ENCODE data around the gene DAPK2. TPM values are rescaled to one million over a fixed set of nuclear protein-coding genes. Genes with fewer than 3 reads are reported as not detected.

Gene DAPK2
- total and polyA plus RNA-seq, 2 of the 4 experiments (the other 2 are of a cell fraction), result 0.34 to 0.36 TPM

- H3K27me3 ChIP-seq (ENCODE audit: control insufficient read depth, insufficient read depth, low read length), result no peaks in the 10 kb centered on the region
- in situ Hi-C loops (cut with MboI; ENCODE audit: low sequenced_read_pairs), result no loop called here
- no peak overlapping the region for H2BK120ac ChIP-seq (ENCODE audit: low read depth, low read length)
- no peak overlapping the region for H3K14ac ChIP-seq (replicated peaks; ENCODE audit: low read depth, low read length)
- CTCF ChIA-PET, result interaction anchor here (0.6 to 1.6 kb wide), 7 partner anchors 9 to 265 kb away, joined by 3 to 5 read pairs (median 3); no protein-coding TSS in a partner anchor
- H3K4me2 ChIP-seq (ENCODE audit: low read depth, low read length), result no peak overlapping the region
- no peak overlapping the region for H2BK5ac ChIP-seq (ENCODE audit: low read depth, low read length, poor library complexity, severe bottlenecking)
- no peak overlapping the region for H2BK15ac ChIP-seq (ENCODE audit: low read depth, low read length)
- intact Hi-C loops (cut with micrococcal nuclease), result no loop called here
- no peaks in the 10 kb centered on the region for H4K20me1 ChIP-seq (ENCODE audit: insufficient read depth, low read length)
- H3K18ac ChIP-seq (ENCODE audit: low read depth, low read length), result no peak overlapping the region
- H3K9ac ChIP-seq (ENCODE audit: low read depth, low read length), result no peak overlapping the region
- no peak overlapping the region for H3K56ac ChIP-seq (ENCODE audit: extremely low read depth, insufficient read depth, low read length)
- BruUV-seq (replicated peaks), result no TSS peak
- no peak overlapping the region for H3K27ac ChIP-seq (ENCODE audit: insufficient read depth, low read length)
- no peak overlapping the region for H3K4ac ChIP-seq (ENCODE audit: low read depth, low read length)
- WGBS, 2 experiments (ENCODE audit: extremely low coverage in 2 of 2, insufficient read length in 1 of 2), result 86% methylated on average over 2 of the region's 3 CpGs; no CpG with 5 or more reads in 1 of the 2 experiments
- H4K91ac ChIP-seq (ENCODE audit: insufficient read depth, low read depth, low read length), result no peak overlapping the region
- peaks cover 10% of the 10 kb centered on the region for H3K4me1 ChIP-seq (ENCODE audit: control insufficient read depth, insufficient read depth, low read length)
- H3K9me1 ChIP-seq (ENCODE audit: insufficient read depth, low read length), result peaks cover 16% of the 10 kb centered on the region
- H2AK9ac ChIP-seq (replicated peaks; ENCODE audit: low read depth, low read length, poor library complexity), result no peak overlapping the region
- H3K23ac ChIP-seq (ENCODE audit: low read depth, low read length), result no peak overlapping the region; the same call in 1 of the 2 replicates
- no peaks in the 10 kb centered on the region for H3K36me3 ChIP-seq (ENCODE audit: control insufficient read depth, insufficient read depth, low read length)
- no peak overlapping the region for H2BK20ac ChIP-seq (ENCODE audit: low read depth, low read length)
- H2AFZ ChIP-seq (replicated peaks; ENCODE audit: low read length, poor library complexity), result no peak overlapping the region
- H3K9me3 ChIP-seq (ENCODE audit: control insufficient read depth, insufficient read depth, low read length), result no peaks in the 10 kb centered on the region
- ATAC-seq (ENCODE audit: low read depth) (no peak), DNase-seq (no peak)
- dilution Hi-C loops (cut with HindIII; ENCODE audit: low sequenced_read_pairs, unreplicated experiment), result no loop called here
- H2AK5ac ChIP-seq (ENCODE audit: low read depth, low read length), result peak overlapping the region; percentile 2; the same call in 1 of the 2 replicates
- no peak for TF ChIP-seq MAFK (IDR thresholded peaks at IDR 0.05; ENCODE audit: low read depth, low read length)
- TF ChIP-seq MAZ (IDR thresholded peaks at IDR 0.05; ENCODE audit: borderline replicate concordance, low read depth, low read length), result no peak
- TF ChIP-seq SMC3 (IDR thresholded peaks at IDR 0.05; ENCODE audit: low read depth, low read length), result no peak
- TF ChIP-seq BHLHE40 (IDR thresholded peaks at IDR 0.05; ENCODE audit: low read depth, low read length), result no peak
- no peak for TF ChIP-seq RAD21 (IDR thresholded peaks at IDR 0.05; ENCODE audit: low read length)
- no peak for TF ChIP-seq MXI1 (IDR thresholded peaks at IDR 0.05; ENCODE audit: borderline replicate concordance, low read depth, low read length)
- no peak for TF ChIP-seq POLR2A (IDR thresholded peaks at IDR 0.05; ENCODE audit: low read depth, low read length)
- TF ChIP-seq NFE2L2 (IDR thresholded peaks at IDR 0.05; ENCODE audit: low read depth, low read length), result no peak
- no peak for TF ChIP-seq RFX5 (IDR thresholded peaks at IDR 0.05; ENCODE audit: low read depth, low read length)
- no peak for TF ChIP-seq USF2 (IDR thresholded peaks at IDR 0.05; ENCODE audit: low read depth, low read length)
- TF ChIP-seq CEBPB (IDR thresholded peaks at IDR 0.05; ENCODE audit: low read depth, low read length), result no peak
- TF ChIP-seq RCOR1 (IDR thresholded peaks at IDR 0.05; ENCODE audit: insufficient replicate concordance, low read length), result no peak
- TF ChIP-seq ELK1 (IDR thresholded peaks at IDR 0.05; ENCODE audit: borderline replicate concordance, low read depth, low read length), result no peak
- no peak for TF ChIP-seq CHD1 (IDR thresholded peaks at IDR 0.05; ENCODE audit: low read depth, low read length)
- no peak for TF ChIP-seq FOS (IDR thresholded peaks at IDR 0.05; ENCODE audit: low read depth, low read length)
- no peak for TF ChIP-seq CTCF (conservative IDR thresholded peaks at IDR 0.05; ENCODE audit: low read depth, low read length)
- H3K4me3 ChIP-seq (ENCODE audit: insufficient read depth, low read depth, low read length), result no peak overlapping the region
- H3K79me1 ChIP-seq (ENCODE audit: low read depth in 1 of 2, low read length in 2 of 2), result no peaks in the 10 kb centered on the region
- POLR2A ChIA-PET (ENCODE audit: unreplicated experiment), result no interaction called here
- no peak overlapping the region for H4K5ac ChIP-seq (ENCODE audit: low read depth, low read length)
- no peak overlapping the region for H4K8ac ChIP-seq (ENCODE audit: low read depth in 2 of 2, low read length in 2 of 2)
Observed at GRCh38 chr15:63944681-63944955, 101.7 kb downstream of the DAPK2 start.
